Fibroblast of lung (primary cell): Measurements from ENCODE around the gene LSAMP. TPM values are rescaled to one million over a fixed set of nuclear protein-coding genes. Genes with fewer than 3 reads are reported as not detected.

Experiments used
- DNase-seq, 2 donors: peaks; one replicate each; pipeline versions ENCODE4 v3.0.0 to v3.0.0-alpha.2; 2010; ENCODE audit warnings: low read depth in 2 of 2
- H2AFZ ChIP-seq: 2 replicates; pipeline ENCODE4 v1.5.1; 2012; ENCODE audit warnings: low read length, control low read depth, inconsistent platforms
- H3K27ac ChIP-seq: 2 replicates; pipeline ENCODE4 v1.5.1; 2011; ENCODE audit warnings: low read length, control low read depth; ENCODE audit not compliant: insufficient read depth
- H3K27me3 ChIP-seq: 2 replicates; pipeline ENCODE4 v1.5.1; 2011; ENCODE audit warnings: mild to moderate bottlenecking, low read length; ENCODE audit not compliant: control insufficient read depth, insufficient read depth
- H3K36me3 ChIP-seq: 2 replicates; pipeline ENCODE4 v1.5.1; 2011; ENCODE audit warnings: low read length; ENCODE audit not compliant: control insufficient read depth, insufficient read depth
- H3K4me1 ChIP-seq: 2 replicates; pipeline ENCODE4 v1.5.1; 2011; ENCODE audit warnings: low read length; ENCODE audit not compliant: control insufficient read depth, insufficient read depth; ENCODE audit errors: extremely low read depth
- H3K4me2 ChIP-seq: 2 replicates; pipeline ENCODE4 v1.5.1; 2011; ENCODE audit warnings: low read length, control low read depth; ENCODE audit not compliant: insufficient read depth; ENCODE audit errors: extremely low read depth
- H3K4me3 ChIP-seq, 4 experiments: fragments of 200-600 bp in 1 of 4; sonication (generic) in 1 of 4; replicated peaks in 1 of 4; 2 replicates each; pipeline ENCODE4 v1.5.1; 2011 to 2016; ENCODE audit warnings: low read length in 4 of 4, low read depth in 3 of 4, mild to moderate bottlenecking in 3 of 4, control low read depth in 2 of 4, inconsistent platforms in 1 of 4, mixed read lengths in 1 of 4; ENCODE audit not compliant: insufficient read depth in 1 of 4; ENCODE audit errors: control extremely low read depth in 1 of 4
- H3K79me2 ChIP-seq: 2 replicates; pipeline ENCODE4 v1.5.1; 2012; ENCODE audit warnings: mild to moderate bottlenecking, low read length, inconsistent platforms; ENCODE audit not compliant: control insufficient read depth, insufficient read depth
- H3K9ac ChIP-seq: 2 replicates; pipeline ENCODE4 v1.5.1; 2011; ENCODE audit warnings: mild to moderate bottlenecking, low read length, control low read depth; ENCODE audit not compliant: insufficient read depth
- H3K9me3 ChIP-seq: 2 replicates; pipeline ENCODE4 v1.5.1; 2012; ENCODE audit warnings: low read depth, low read length; ENCODE audit not compliant: control insufficient read depth, insufficient read depth
- H4K20me1 ChIP-seq: 2 replicates; pipeline ENCODE4 v1.5.1; 2011; ENCODE audit warnings: low read length; ENCODE audit not compliant: control insufficient read depth, insufficient read depth; ENCODE audit errors: extremely low read depth
- EZH2 ChIP-seq: IDR thresholded peaks from 2 replicates; pipeline ENCODE4 v1.5.1; 2012; ENCODE audit warnings: low read length, control low read depth, mild to moderate bottlenecking; ENCODE audit errors: missing control alignments
- polyA plus RNA-seq, 2 donors: library from polyadenylated mRNA; depleted of rRNA in 1 of 2; stranded (reverse) in 1 of 2; unstranded in 1 of 2; fragments of >200 nt; gene quantifications; 2 replicates each; pipeline ENCODE4 v1.2.1, GENCODE V29; 2011 to 2012; ENCODE audit warnings: missing spikeins in 1 of 2
- total RNA-seq: library from RNA; depleted of rRNA; stranded (reverse); fragments of >200 nt; gene quantifications from 2 replicates; pipeline ENCODE4 v1.2.1, GENCODE V29; 2014
- TF ChIP-seq, protein P1 (sequence below), 2 donors: IDR thresholded peaks in 1 of 2; conservative IDR thresholded peaks in 1 of 2; 1 replicate in 1 of 2; 2 replicates in 1 of 2; pipeline ENCODE4 v1.5.1; 2011 to 2012; ENCODE audit warnings: low read length in 2 of 2, control low read depth in 1 of 2, inconsistent platforms in 1 of 2, low read depth in 1 of 2, mild to moderate bottlenecking in 1 of 2

Gene LSAMP
- total and polyA plus RNA-seq, 2 donors (not counting 1 experiment from before 2014, with no cell fraction given), result 4.8 to 5.9 TPM

DNA sequence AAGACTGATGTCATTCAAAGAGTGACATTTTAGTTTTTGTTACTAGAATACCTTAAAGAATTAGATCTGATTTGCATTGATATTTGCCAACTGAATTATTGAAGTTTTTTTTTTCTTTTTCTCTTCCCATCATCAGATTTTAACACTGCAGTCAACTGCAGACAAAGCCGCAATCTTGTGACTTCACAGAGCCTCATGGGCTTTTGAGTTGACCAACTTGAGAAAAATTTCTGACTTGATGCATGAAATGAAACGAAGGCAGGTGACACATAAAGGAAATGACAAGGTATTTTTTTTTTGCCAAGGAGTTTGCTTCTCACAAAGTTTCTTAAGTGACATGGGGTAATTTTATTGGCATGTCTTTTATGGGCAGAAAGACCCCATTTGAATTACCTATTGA is 438.3 kb downstream of the LSAMP start:
- no peaks in the 10 kb centered on the region for H3K79me2 ChIP-seq
- H3K36me3 ChIP-seq, result no peaks in the 10 kb centered on the region
- no peaks in the 10 kb centered on the region for H3K27me3 ChIP-seq
- peaks cover 3% of the 10 kb centered on the region for H3K4me1 ChIP-seq
- DNase-seq, result no peak
- H3K27ac ChIP-seq, result no peak overlapping the region
- H3K4me2 ChIP-seq, result no peak overlapping the region
- H4K20me1 ChIP-seq, result no peaks in the 10 kb centered on the region
- H3K4me3 ChIP-seq, result no peak overlapping the region
- H2AFZ ChIP-seq, result no peak overlapping the region
- H3K9me3 ChIP-seq, result no peaks in the 10 kb centered on the region
- no peak for TF ChIP-seq EZH2
- TF ChIP-seq, protein P1, sequence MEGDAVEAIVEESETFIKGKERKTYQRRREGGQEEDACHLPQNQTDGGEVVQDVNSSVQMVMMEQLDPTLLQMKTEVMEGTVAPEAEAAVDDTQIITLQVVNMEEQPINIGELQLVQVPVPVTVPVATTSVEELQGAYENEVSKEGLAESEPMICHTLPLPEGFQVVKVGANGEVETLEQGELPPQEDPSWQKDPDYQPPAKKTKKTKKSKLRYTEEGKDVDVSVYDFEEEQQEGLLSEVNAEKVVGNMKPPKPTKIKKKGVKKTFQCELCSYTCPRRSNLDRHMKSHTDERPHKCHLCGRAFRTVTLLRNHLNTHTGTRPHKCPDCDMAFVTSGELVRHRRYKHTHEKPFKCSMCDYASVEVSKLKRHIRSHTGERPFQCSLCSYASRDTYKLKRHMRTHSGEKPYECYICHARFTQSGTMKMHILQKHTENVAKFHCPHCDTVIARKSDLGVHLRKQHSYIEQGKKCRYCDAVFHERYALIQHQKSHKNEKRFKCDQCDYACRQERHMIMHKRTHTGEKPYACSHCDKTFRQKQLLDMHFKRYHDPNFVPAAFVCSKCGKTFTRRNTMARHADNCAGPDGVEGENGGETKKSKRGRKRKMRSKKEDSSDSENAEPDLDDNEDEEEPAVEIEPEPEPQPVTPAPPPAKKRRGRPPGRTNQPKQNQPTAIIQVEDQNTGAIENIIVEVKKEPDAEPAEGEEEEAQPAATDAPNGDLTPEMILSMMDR (conservative IDR thresholded peaks at IDR 0.05 in 1 of 2, IDR thresholded peaks at IDR 0.05 in 1 of 2; ENCODE audit: low read depth in 1 of 2, low read length in 2 of 2), result no peak
- H3K9ac ChIP-seq, result no peak overlapping the region

DNA sequence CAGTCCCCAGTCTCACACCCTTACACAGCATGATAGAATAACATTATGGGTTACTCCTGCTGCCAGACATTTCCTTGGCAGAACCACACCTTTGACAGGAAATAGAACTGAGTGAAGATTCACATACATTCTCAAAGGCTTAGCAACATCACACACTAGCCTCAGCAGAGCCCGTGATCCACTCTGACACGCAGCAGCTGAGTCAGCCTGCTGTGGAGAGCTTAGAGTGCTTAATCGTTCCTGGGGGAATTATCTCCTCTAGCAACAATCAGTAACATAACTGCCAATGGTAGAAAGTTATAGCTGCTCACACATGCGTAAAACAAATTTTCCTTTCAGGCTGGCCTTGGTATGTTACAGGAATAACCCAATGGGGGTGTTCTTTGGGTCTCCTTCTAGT is 439.9 kb downstream of the LSAMP start:
- no peaks in the 10 kb centered on the region for H3K27me3 ChIP-seq
- peak overlapping the region; percentile 65 for H3K27ac ChIP-seq
- no peak overlapping the region for H3K4me3 ChIP-seq
- H3K9ac ChIP-seq, result no peak overlapping the region
- H3K79me2 ChIP-seq, result no peaks in the 10 kb centered on the region
- peak; percentile 89 to 99 for DNase-seq
- TF ChIP-seq, protein P1 (conservative IDR thresholded peaks at IDR 0.05 in 1 of 2, IDR thresholded peaks at IDR 0.05 in 1 of 2; ENCODE audit: low read depth in 1 of 2, low read length in 2 of 2), result no peak
- no peak for TF ChIP-seq EZH2
- no peaks in the 10 kb centered on the region for H3K9me3 ChIP-seq
- peaks cover 8% of the 10 kb centered on the region for H3K4me1 ChIP-seq
- no peaks in the 10 kb centered on the region for H4K20me1 ChIP-seq
- no peaks in the 10 kb centered on the region for H3K36me3 ChIP-seq
- peak overlapping the region; percentile 6 for H2AFZ ChIP-seq
- peak overlapping the region; percentile 4 for H3K4me2 ChIP-seq

DNA sequence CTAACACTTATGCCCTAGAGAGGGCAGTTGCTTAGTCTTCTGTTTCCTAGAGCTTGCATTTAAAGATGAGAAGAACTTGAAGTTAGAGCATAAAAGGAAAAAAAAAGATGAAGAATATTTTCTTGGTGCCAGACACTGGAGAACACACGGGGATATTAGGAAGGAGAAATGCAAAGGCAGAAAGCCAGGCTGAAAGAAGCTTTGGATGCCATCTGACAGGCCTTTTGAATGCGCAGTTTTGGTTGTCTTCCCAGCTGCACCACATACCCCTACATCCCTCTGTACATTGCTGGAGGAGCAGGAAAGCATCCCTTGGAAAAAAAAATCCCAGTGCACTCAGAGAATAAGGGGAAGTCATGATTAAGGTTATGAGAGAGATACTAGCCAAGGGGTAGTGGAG is 443.1 kb downstream of the LSAMP start:
- no peak for TF ChIP-seq EZH2
- TF ChIP-seq, protein P1 (conservative IDR thresholded peaks at IDR 0.05 in 1 of 2, IDR thresholded peaks at IDR 0.05 in 1 of 2; ENCODE audit: low read depth in 1 of 2, low read length in 2 of 2), result no peak

More for the DNA sequence above, 443.1 kb downstream of the LSAMP start:
- Histone ChIP-seq H3K9me3 (no peaks in the 10 kb centered on the region), H3K27ac (no peak overlapping the region), H3K9ac (no peak overlapping the region), H4K20me1 (no peaks in the 10 kb centered on the region), H3K4me1 (peaks cover 16% of the 10 kb centered on the region), H3K27me3 (no peaks in the 10 kb centered on the region), H3K79me2 (no peaks in the 10 kb centered on the region), H3K36me3 (no peaks in the 10 kb centered on the region), H3K4me3 (no peak overlapping the region), H3K4me2 (no peak overlapping the region), H2AFZ (no peak overlapping the region)
- DNase-seq, result no peak
